HG03558 (cell line): ENCODE data around the gene DMWD.
"Not testable (repeated sequence)": the region's sequence is repeated elsewhere in the genome, so short reads cannot be mapped to it uniquely, and the experiment has no call there.

Experiments
- ATAC-seq: cut with Tn5 transposase; IDR thresholded peaks from one replicate; pipeline ENCODE4 v1.9.1; 2021; ENCODE audit warnings: moderate number of reproducible peaks; ENCODE audit not compliant: unreplicated experiment; ENCODE audit errors: extremely low read depth

Gene DMWD

GRCh38 chr19:45757695-45758094 lies 35.0 kb downstream of the DMWD start:
- no peak for ATAC-seq

DNA sequence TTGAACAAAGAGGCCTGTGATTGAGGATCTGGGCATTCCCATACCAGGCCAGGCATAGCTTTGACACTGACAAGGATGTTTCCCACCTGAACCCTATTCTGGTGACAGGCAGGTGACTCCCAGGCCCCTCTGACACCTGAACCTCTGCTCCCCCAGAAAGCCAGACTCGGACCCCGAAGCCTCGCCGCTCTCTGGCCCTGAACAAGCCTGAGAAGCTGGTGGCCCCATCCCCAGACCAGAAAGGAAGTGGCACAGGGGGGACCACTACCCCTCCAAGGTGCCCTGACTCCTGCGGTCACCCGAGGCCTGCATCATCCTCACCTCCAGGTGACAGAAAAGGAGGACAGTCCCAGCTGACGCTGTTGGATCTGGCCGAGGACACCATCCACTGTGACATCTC lies 38.3 kb downstream of the DMWD start:
- ATAC-seq: no peak

GRCh38 chr19:45753548-45753947 lies 39.1 kb downstream of the DMWD start:
- no peak for ATAC-seq

DNA sequence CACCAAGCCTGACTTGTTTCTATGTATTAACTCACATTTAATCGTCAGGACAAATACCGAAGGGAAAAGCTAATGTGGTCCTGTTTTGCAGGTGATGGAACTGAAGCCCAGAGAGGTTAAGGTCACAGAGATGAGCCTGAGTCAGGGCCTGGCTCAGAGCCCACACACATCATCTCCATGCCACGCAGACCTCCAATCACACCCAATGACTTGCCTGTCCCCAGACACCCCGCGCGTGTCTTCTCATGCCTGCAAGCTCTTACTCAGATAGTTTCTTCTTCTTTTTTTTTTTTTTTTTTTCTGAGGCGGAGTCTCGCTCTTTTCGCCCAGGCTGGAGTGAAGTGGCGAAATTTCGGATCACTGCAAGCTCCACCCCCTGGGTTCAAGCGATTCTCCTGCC lies 40.0 kb downstream of the DMWD start:
- no peak for ATAC-seq

DNA sequence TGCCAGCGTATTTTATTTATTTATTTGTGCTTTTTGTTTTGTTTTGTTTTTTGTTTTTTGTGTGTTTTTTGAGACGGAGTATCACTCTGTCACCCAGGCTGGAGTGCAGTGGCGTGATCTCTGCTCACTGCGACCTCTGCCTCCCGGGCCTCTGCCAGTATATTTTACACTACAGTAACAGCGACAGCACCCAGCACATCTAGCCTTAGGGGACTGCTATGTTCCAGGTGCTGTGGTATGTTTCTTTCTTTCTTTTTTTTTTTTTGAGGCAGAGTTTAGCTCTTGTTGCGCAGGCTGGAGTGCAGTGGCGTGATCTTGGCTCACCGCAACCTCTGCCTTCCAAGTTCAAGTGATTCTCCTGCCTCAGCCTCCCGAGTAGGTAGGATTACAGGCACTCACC lies 41.2 kb downstream of the DMWD start:
- ATAC-seq: not testable (repeated sequence)

- no peak for ATAC-seq
These were observed 45.1 kb downstream of the DMWD start for GRCh38 chr19:45747513-45747912.

DNA sequence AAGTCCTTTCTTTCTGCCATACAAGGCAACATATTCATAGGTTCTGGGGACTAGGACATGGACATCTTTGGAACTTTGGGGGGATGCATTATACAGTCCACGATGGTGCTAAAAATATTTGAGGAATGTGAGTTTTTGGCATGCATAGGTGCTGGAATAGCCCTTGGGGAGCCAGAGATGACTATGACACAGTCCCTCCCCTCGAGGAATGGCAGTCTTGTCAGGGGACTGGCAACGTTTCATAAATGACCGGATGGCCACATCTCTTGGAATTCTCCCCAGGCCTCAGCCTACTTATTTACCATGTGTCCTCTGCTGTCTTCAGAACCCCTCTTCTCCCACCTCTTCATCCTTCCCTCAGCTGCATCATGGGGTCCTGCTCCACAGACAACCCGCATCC lies 45.8 kb downstream of the DMWD start:
- no peak for ATAC-seq

DNA sequence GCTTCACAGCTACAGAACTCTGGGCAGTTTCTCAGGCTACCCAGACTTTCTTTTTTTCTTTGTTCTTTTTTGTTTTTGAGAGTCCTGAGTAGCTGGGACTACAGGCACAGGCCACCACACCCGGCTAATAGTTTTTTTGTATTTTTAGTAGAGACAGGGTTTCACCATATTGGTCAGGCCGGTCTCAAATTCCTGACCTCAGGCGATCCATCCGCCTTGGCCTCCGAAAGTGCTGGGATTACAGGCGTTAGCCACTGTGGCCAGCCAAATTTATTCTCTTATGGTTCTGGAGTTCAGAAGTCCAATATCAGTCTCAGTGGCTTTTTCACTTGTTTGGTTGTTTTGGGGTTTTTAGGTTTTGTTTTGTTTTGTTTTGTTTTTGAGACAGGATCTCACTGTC lies 47.0 kb downstream of the DMWD start:
- ATAC-seq: no peak

DNA sequence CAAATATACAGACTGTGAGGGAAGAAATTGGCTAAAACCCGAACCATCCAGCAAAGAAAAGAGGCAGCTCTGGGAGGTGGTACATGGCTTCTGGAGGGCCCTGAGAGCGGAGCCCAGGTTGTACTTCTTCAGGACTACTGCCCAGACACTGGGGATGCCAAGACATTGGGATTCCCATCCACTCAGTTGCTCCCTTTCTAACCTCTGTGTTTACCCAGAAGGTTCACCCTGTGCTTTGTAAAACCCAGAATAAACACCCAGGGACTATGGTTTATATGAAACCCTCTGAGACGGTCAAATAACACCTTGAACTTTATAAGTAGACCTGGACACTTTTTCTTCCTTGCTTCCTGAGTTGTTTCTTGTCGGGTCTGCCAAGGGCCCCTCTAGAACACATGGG lies 49.7 kb downstream of the DMWD start:
- no peak for ATAC-seq

- no peak for ATAC-seq
These were observed 52.9 kb downstream of the DMWD start for GRCh38 chr19:45739498-45740439.

GRCh38 chr19:45733160-45733810 lies 59.4 kb downstream of the DMWD start, which contains the start of gene MEIOSIN:
MEIOSIN (plus strand) TSS chr19:45733439; CDS start chr19:45735377, 1,938 bp downstream.
- no peak for ATAC-seq
